ENCODE data around the gene SEMA6D.

The SEMA6D gene

GRCh38 chr15:47743385-47743784 is 26.1 kb downstream of the SEMA6D start:
- no peak for DNase-seq (ENCODE audit: low spot score)

DNA sequence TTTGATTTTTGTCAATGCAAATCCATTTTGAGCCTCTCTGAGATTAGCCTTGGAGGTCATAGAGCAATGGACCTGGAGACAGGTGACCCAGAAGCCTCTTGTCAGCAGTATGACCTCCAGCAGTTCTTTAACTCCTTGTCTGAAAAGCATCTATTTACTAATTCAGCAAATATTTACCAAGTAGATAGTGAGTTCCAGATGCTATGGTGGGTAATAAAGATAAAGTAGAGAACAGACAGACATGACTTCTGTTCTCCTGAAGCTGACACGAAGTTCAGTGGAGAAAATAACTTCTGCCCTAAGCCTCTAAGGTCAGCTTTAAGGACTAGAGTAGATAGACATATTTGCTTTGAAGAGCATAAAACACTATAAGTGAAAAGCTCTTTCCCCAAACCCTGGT is 26.6 kb downstream of the SEMA6D start:
- DNase-seq (ENCODE audit: low spot score), result no peak

DNA sequence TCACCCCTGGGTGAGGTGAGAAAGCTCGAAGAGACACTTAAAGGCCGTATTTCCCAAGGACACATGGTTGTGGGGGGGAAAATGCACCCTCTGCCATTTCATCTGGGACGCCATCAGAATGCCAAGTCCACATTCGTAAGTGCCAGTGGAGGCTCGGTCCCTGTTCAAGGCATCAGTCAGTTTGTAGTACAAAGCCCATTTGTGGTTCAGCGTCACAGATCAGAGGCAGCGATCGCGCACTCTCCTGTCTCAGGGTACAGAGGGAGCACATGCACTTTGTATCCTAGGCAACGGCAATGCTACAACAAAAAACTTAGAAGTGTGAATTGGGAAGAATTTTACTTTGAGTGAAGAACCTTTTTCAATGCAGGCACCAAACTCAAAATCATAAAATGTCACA is 27.2 kb downstream of the SEMA6D start:
- no peak for DNase-seq (ENCODE audit: low spot score)

GRCh38 chr15:47744973-47745372 is 27.7 kb downstream of the SEMA6D start:
- DNase-seq (ENCODE audit: low spot score), result no peak

DNA sequence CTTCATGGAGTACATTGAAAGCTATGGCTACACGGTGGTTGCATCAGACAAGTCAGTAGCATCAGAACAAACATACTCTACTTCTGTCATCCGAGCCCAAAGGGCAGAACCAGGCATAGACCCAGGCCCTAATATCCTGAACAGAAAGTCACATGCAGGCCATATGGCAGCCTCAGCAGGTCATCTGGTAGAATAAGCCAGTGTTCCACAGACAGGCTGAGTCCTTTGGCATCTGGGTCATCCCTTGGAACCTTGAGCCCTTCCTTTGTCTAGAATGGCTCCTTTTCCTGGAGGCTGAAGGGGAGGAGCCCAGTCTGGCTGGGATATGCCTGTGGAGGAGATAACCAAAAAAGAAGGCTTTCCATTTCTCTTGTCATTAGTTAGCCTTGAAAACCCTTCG is 29.2 kb downstream of the SEMA6D start:
- no peak for DNase-seq (ENCODE audit: low spot score)

DNA sequence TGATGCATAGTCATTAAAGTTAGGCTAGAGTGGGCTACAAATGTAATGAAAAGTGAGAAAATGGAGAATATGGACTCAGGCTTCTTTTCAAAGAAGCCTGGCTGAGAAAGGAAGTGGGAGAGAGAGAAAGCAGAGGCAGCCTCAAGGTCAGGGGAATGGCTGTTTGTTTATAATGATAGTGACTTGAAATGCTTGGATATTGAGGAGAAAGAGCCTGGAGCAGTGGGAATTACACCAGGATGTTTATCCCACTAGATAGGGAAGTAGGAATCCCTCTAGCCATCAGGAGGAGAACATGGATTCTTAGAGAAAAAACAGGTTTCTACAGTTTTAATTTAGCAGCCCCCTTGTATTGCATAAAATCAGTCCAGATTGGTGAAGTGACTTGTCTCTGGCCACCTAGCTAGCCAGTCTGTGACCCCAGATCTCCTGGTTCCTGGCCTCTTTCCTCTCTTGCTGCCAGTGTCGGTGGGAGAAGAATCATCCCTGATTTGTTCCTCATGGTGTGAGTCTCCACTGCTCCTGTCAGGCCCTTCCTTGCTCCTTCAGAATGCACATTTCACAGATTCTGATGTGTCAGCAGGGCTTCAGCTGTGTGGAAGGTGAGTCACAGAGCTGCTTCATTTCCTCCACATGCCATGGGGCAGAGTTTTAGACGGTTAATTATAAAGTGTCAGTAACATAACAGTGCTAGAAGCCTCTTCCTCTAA is 32.9 kb downstream of the SEMA6D start:
- DNase-seq (ENCODE audit: low spot score), result peak; percentile 90

DNA sequence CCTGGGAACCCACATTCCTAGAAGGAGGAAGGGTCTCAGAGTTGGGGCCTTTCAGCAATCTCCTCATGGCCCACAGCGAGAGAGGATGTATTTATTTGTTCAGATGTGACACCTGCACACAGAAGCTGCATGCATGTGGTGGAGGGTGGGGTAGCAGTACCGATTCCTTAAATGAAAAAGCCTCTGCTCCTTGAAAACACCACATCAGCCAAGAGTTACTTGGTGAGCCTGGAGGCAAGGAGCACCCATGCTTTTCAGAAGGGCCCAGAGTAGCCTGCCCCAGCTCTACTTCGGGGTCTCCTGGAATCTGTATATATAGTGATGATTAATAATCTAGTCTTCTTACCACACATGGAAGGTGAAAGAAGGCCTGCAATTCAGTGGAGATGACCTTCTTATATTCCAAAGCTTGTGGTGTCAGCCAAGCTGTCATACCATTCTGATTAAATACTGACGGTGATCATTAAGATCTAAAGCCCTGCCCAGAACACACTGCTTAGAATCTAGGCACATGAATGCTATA is 33.5 kb downstream of the SEMA6D start:
- DNase-seq (ENCODE audit: low spot score), result no peak

- no peak for DNase-seq (ENCODE audit: low spot score)
Observed at GRCh38 chr15:47753591-47753990, 36.3 kb downstream of the SEMA6D start.

DNA sequence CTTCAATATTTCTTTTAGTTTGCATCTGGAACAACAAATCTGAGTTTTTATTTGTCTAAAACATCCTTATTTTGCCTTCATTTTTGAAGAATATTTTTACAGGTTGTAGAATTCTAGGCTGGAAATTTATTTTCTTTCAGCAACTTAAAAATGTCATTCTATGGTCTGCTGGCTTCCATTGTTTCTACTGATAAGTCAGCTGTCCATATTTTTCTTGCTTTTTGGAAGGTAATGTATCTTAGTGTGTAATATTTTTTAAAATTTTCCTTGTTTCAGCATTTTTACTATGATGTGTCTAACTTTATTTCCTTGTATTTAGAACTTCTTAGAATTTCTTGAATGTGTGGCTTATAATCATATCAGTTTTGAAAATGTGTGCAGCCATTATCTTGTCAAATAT is 37.0 kb downstream of the SEMA6D start:
- DNase-seq (ENCODE audit: low spot score), result no peak

DNA sequence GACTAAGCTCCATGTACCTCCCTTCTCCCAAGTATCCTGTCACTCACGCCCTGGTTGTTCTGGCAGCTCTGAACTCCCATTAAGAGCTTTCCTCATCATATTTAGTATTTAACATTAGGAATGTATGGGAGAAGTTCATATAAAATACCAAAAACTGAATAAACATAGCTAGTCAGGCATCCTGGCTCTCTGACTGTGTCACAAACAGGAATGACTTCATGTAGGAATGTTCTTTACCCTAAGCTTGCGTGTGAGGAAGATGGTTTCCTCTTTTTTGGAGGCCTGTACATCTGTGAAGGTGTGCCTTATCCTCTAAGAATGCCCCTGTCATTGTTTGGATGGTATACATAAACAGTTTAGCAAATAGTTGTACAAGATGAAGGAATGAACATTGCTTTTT is 38.6 kb downstream of the SEMA6D start:
- DNase-seq (ENCODE audit: low spot score), result no peak

DNA sequence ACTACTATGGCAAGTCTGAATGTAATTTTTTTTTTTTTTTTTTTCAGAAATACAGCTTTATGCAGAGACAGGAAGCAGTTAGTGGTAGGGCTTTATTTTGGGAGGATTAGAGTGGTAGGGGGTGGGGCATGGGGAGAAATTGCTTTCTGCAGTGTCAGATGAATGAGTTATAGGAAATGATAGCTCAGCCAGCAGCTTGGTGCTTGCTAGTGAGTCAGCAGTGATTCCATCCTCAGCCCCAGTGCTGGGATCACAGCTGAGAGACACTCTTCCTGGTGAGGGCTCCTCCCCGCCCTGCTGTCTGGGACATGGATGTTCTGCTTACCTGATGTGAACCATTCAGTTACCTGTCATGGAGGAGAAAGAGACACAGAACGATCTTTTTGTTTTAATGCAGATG is 39.6 kb downstream of the SEMA6D start:
- peak; percentile 86 for DNase-seq (ENCODE audit: low spot score)

GRCh38 chr15:47757331-47757730 is 40.0 kb downstream of the SEMA6D start:
- no peak for DNase-seq (ENCODE audit: low spot score)

GRCh38 chr15:47762621-47763020 is 45.3 kb downstream of the SEMA6D start:
- DNase-seq (ENCODE audit: low spot score), result no peak

DNA sequence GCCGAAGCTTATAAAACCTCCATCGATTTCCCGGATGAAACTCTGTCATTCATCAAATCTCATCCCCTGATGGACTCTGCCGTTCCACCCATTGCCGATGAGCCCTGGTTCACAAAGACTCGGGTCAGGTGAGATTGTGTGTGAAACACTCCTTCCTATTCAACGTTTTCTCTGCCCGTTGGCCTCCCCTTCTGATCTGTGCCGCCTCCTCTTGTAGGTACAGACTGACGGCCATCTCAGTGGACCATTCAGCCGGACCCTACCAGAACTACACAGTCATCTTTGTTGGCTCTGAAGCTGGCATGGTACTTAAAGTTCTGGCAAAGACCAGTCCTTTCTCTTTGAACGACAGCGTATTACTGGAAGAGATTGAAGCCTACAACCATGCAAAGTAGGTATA is 47.4 kb downstream of the SEMA6D start:
- no peak for DNase-seq (ENCODE audit: low spot score)

GRCh38 chr15:47766406-47766805 is 49.1 kb downstream of the SEMA6D start:
- no peak for DNase-seq (ENCODE audit: low spot score)

- no peak for DNase-seq (ENCODE audit: low spot score)
Observed at GRCh38 chr15:47767035-47767434, 49.7 kb downstream of the SEMA6D start.

DNA sequence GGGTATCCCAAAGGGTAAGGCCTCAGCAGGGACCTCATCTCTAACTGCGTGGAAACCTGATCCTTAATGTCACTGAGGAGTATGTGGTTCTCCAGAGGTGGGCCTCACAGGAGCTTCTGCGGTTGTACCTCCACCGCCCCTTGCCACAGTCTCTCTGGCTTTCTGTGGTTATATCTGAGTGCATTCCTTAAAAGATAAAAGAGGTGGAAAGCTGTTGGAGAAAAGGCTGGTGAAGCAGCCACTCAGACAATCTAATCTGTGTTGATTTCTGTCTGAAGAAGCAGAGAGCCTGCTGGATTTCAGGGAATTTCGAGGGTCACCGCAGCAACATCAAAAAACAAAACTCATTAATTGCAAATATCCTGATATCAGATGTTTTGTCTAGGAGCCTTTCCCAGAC is 51.4 kb downstream of the SEMA6D start:
- no peak for DNase-seq (ENCODE audit: low spot score)

DNA sequence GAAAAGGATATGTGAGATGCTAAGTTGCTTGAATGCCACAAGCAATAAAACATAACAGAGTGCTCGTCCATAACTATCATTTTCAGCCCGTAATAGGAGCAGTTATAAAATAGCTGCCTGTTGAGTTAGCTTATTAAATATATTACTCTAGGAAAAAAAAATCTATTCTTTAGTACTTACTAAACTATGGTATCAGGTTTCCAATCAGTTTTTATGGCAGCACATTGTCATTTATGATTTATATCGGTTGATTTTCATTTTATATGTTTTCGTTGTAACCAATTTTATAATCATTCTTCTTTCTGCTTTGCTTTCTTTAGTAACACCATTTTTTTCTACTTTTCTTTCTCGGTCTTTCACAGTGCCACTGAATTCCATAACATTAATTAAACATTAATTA is 51.9 kb downstream of the SEMA6D start:
- DNase-seq (ENCODE audit: low spot score), result no peak

DNA sequence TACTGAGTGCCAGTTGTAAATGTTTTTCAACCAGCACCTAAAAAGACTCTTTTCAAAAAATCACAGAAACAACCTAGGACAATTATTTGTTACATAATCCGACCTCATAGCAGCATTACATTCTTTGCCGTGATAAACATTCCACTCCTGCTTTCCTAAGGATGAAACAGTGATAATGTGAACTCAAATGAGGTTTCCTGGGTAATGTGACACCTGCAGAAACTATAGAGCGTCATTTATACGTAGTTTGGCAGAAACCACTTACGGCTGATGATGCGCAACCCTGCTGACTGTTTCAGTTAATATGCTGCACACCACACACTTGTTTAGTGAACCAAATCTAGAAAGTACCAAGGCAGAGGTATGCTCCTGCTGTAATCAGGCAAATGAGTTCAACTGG is 55.8 kb downstream of the SEMA6D start:
- no peak for DNase-seq (ENCODE audit: low spot score)

DNA sequence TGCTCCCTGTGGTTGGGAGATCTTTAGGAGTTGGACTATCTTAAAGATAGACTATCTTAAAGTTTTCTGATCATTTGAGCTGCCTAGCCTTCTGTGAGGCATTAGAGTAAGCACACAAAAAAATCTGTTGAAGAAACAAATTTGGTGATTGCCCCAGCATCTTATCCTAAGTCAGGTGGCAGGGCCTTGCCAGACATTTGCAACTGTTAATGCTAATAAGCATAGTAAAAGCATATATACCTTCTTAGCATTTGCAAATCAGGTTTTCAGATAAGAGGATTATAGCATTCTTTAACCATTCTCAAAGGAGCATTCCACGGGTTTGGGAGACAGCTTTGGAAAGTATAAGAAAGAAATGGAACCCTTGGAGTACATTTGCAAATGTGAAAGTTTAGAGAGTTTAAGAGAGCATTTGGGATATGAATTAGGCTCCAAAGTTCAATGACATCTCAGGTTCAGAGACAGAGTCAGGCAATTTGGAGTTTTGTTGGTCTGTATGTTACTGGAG is 61.0 kb downstream of the SEMA6D start:
- DNase-seq (ENCODE audit: low spot score), result no peak

- DNase-seq (ENCODE audit: low spot score), result no peak
Observed at GRCh38 chr15:47780971-47781370, 63.7 kb downstream of the SEMA6D start.

DNA sequence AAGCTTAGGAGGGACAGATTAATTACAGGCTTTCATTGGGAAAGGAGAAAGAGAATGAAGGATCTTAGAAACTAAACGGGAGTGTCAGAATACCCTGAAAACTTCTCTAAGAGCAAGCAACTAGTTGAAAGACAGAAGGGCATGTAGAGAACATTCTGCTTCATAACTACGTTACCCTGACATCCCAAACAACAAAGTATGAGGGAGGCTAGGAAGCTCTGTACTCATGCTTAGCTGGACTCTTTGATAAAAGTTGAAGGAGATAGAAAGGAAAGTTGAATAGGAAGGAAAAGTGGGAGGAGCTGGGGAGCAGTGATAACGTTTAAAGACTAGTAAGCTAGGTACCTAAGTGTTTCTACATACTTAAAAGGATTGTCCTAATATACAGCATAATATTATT is 64.2 kb downstream of the SEMA6D start:
- DNase-seq (ENCODE audit: low spot score), result no peak

DNA sequence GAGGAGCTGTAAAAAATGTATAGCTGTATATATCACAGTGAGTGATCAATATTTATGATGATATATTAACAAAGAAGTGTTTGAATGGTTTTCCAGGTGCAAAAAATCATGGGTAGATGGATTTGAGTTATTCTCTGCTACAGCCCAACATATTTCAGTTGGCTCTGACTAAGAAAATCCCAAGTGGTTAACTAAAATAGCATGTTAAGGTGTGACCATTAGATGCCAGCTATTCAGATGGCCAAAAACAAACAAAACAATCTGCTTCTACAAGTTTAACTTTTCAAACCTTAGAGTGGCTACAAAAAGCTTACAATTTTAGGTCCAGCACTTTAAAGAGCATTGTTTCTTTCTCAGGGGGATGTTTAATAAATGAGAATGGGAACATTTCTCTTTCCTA is 67.5 kb downstream of the SEMA6D start:
- DNase-seq (ENCODE audit: low spot score), result no peak

DNA sequence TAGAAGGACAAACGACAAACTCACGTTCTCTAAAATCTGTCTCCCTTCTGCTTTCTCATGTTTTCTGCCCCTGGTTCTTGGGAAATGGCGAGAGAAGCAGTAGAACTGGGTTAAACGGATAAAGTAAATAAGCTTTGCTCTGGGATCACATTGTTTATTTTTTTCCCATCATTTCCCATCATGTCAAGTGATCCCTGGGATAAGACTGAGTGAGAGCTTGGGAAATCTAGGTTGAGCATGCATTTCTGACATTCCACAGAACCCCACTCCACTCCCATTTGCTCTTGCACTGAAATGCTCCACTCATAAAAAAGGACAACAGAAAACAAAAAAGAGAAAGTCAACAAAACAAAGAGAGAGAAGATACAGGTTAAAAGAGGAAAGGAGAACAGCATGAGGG is 69.1 kb downstream of the SEMA6D start:
- no peak for DNase-seq (ENCODE audit: low spot score)

All from RKO (cell line).